Right atrium auricular region (tissue), 2 donors: Measurements from ENCODE around the gene OR13J1. TPM values are rescaled to one million over a fixed set of nuclear protein-coding genes. Genes with fewer than 3 reads are reported as not detected.
A peak's percentile ranks its signal among the peaks of the same experiment; 100 is the strongest.

Experiments
- DNase-seq: peaks from one replicate; pipeline ENCODE4 v3.0.0-alpha.2; 2019; ENCODE audit warnings: low spot score
- H3K27ac ChIP-seq, 2 donors: fragments of 200-600 bp; sonication (generic); 1 replicate in 1 of 2; 2 replicates in 1 of 2; pipeline ENCODE4 v1.5.1; 2016 to 2019
- H3K27me3 ChIP-seq, 2 donors: fragments of 200-600 bp; sonication (generic); one replicate each; pipeline versions ENCODE4 v1.5.1 to v1.6.0; 2017 to 2019
- H3K36me3 ChIP-seq: fragments of 200-600 bp; sonication (generic); one replicate; pipeline ENCODE4 v1.5.1; 2016
- H3K4me1 ChIP-seq, 2 donors: fragments of 200-600 bp; sonication (generic); one replicate each; pipeline versions ENCODE4 v1.5.1 to v1.6.0; 2017 to 2019
- H3K4me3 ChIP-seq, 2 donors: fragments of 200-600 bp; sonication (generic); 1 replicate in 1 of 2; 2 replicates in 1 of 2; pipeline ENCODE4 v1.5.1; 2017 to 2019; ENCODE audit warnings: mild to moderate bottlenecking in 1 of 2, moderate library complexity in 1 of 2
- H3K9me3 ChIP-seq, 2 donors: fragments of 200-600 bp; sonication (generic); one replicate each; pipeline ENCODE4 v1.5.1; 2019
- CTCF ChIP-seq, 2 donors: fragments of 200-600 bp; sonication (generic); IDR thresholded peaks; one replicate each; pipeline ENCODE4 v1.5.1; 2019; ENCODE audit warnings: antibody characterized with exemption in 2 of 2
- total RNA-seq, 2 donors: library from RNA; depleted of rRNA; stranded (reverse); fragments of >200 nt; gene quantifications; one replicate each; pipeline ENCODE4 v1.1.0, GENCODE V29; 2016

Gene OR13J1
- total RNA-seq, 2 donors from 2014 or later = not detected

GRCh38 chr9:35859310-35859989 is 10.8 kb downstream of the OR13J1 start:
- Histone ChIP-seq H3K27ac (no peak overlapping the region), H3K4me1 (peaks cover 0 to 5% of the 10 kb centered on the region in 2 donors), H3K4me3 (no peak overlapping the region), H3K9me3 (no peaks in the 10 kb centered on the region), H3K36me3 (no peaks in the 10 kb centered on the region), H3K27me3 (no peaks in the 10 kb centered on the region)
- peak; percentile 59 for DNase-seq
- TF ChIP-seq CTCF (IDR thresholded peaks at IDR 0.05) = no peak

- H3K9me3 ChIP-seq = no peaks in the 10 kb centered on the region
- peaks cover 6% of the 10 kb centered on the region for H3K36me3 ChIP-seq
- H3K4me1 ChIP-seq = peaks cover 0 to 5% of the 10 kb centered on the region in 2 donors
- H3K27ac ChIP-seq = no peak overlapping the region
- H3K27me3 ChIP-seq = no peaks in the 10 kb centered on the region
- no peak for DNase-seq
- no peak for TF ChIP-seq CTCF (IDR thresholded peaks at IDR 0.05)
- H3K4me3 ChIP-seq = no peak overlapping the region
Observed at GRCh38 chr9:35858458-35858857, 11.7 kb downstream of the OR13J1 start.

- Histone ChIP-seq H3K27me3 (no peaks in the 10 kb centered on the region), H3K4me3 (no peak overlapping the region), H3K4me1 (peaks cover 0 to 5% of the 10 kb centered on the region in 2 donors), H3K27ac (no peak overlapping the region), H3K36me3 (peaks cover 10% of the 10 kb centered on the region), H3K9me3 (no peaks in the 10 kb centered on the region)
- no peak for TF ChIP-seq CTCF (IDR thresholded peaks at IDR 0.05)
- peak; percentile 32 for DNase-seq
Observed at GRCh38 chr9:35856882-35857281, 13.3 kb downstream of the OR13J1 start.

GRCh38 chr9:35856206-35856605 is 14.0 kb downstream of the OR13J1 start:
- Histone ChIP-seq H3K9me3 (no peaks in the 10 kb centered on the region), H3K36me3 (peaks cover 10% of the 10 kb centered on the region), H3K27me3 (no peaks in the 10 kb centered on the region), H3K4me1 (peaks cover 0 to 5% of the 10 kb centered on the region in 2 donors), H3K4me3 (no peak overlapping the region), H3K27ac (no peak overlapping the region)
- peak; percentile 26 for DNase-seq
- no peak for TF ChIP-seq CTCF (IDR thresholded peaks at IDR 0.05)

GRCh38 chr9:35854091-35854762 is 16.0 kb downstream of the OR13J1 start:
- H3K4me3 ChIP-seq = no peak overlapping the region
- H3K4me1 ChIP-seq = peaks cover 0 to 2% of the 10 kb centered on the region in 2 donors
- TF ChIP-seq CTCF (IDR thresholded peaks at IDR 0.05) = no peak
- H3K27ac ChIP-seq = no peak overlapping the region
- peak; percentile 4 for DNase-seq
- H3K36me3 ChIP-seq = peaks cover 10% of the 10 kb centered on the region
- H3K9me3 ChIP-seq = no peaks in the 10 kb centered on the region
- H3K27me3 ChIP-seq = no peaks in the 10 kb centered on the region
